HFFc6 (cell line): ENCODE results near the gene CORO7. TPM values are rescaled to one million over a fixed set of nuclear protein-coding genes. Genes with fewer than 3 reads are reported as not detected.

Experiments used
- DNase-seq: peaks from one replicate; pipeline ENCODE4 v3.0.0-alpha.2; 2018
- H3K27ac Mint-ChIP-seq: 2 replicates; pipeline ENCODE4 v1.8.0; 2020; ENCODE audit warnings: mild to moderate bottlenecking, mixed read lengths
- H3K27me3 Mint-ChIP-seq: 2 replicates; pipeline ENCODE4 v1.8.0; 2021; ENCODE audit warnings: mild to moderate bottlenecking, moderate library complexity, mixed read lengths; ENCODE audit not compliant: insufficient read depth
- H3K36me3 Mint-ChIP-seq: 2 replicates; pipeline ENCODE4 v1.8.0; 2021; ENCODE audit warnings: low read depth, mixed read lengths
- H3K4me1 Mint-ChIP-seq: 2 replicates; pipeline ENCODE4 v1.8.0; 2020; ENCODE audit warnings: low read depth, mixed read lengths
- H3K4me3 Mint-ChIP-seq: 2 replicates; pipeline ENCODE4 v1.8.0; 2020; ENCODE audit warnings: mild to moderate bottlenecking, moderate library complexity, mixed read lengths
- H3K9me3 Mint-ChIP-seq: 2 replicates; pipeline ENCODE4 v1.8.0; 2020; ENCODE audit warnings: mild to moderate bottlenecking, mixed read lengths
- total RNA-seq, 6 experiments: library from RNA; stranded (reverse); fragmentation: NEBNext Ultra II Directional; extraction: Animal tissue kit (Norgen Biotek cat#: 25700); gene quantifications; 2 replicates in 1 of 6; 3 replicates in 5 of 6; pipeline ENCODE4 v1.2.3, GENCODE V29; 2021
- TF ChIP-seq, protein P1 (sequence below): fragments of 200-600 bp; sonication (generic); IDR thresholded peaks from 2 replicates; pipeline ENCODE4 v1.5.0; 2021; ENCODE audit warnings: antibody characterized with exemption, mild to moderate bottlenecking

Gene CORO7
- total RNA-seq, 6 experiments from 2014 or later: 12.1 to 20.9 (median 17.2) TPM

DNA sequence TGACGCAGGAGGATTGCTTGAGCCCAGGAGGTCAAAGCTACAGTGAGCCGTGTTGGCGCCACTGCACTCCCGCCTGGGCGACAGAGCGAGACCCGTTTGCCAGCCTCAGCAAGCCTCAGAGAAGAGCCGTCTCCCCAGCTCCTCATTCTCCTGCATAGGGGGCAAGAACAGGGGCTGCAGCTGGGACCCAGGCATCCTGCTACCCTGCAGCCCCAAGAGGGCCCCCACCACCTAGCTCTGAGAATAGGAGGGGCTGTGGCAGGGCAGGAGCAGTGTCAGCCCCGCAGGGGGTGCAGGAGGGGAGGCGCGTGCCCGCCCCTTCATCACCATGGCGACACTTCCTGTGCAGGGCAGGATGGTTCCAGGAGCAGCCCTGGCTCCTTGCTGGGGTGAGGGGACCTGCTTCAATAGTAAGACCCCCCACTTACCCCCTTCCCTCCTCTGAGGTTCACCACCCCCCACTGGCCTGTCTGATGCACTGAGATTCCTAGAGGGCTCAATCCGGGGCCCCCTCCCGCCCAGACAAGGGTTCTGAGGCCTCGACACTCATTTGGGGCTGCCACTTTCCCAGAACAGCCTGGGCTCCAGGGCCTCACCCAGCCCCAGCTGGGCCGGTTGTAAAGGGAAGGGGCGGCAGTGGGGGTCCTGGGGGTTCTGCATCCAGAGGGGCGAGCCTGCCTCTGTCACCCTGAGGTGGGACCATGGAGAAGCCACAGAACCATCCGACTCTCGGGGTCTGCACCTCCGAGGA is 24.6 kb downstream of the CORO7 start:
- Mint-ChIP-seq H3K27ac (peak overlapping the region; percentile 91), H3K36me3 (no peaks in the 10 kb centered on the region), H3K4me3 (0 out of 2 replicates have a peak overlapping the region, but pooled peaks have one; percentile 47), H3K4me1 (peaks cover 38% of the 10 kb centered on the region), H3K27me3 (peaks cover 5% of the 10 kb centered on the region), H3K9me3 (peaks cover 4% of the 10 kb centered on the region; the same call in 1 of the 2 replicates)
- no peak for DNase-seq
- TF ChIP-seq, protein P1, sequence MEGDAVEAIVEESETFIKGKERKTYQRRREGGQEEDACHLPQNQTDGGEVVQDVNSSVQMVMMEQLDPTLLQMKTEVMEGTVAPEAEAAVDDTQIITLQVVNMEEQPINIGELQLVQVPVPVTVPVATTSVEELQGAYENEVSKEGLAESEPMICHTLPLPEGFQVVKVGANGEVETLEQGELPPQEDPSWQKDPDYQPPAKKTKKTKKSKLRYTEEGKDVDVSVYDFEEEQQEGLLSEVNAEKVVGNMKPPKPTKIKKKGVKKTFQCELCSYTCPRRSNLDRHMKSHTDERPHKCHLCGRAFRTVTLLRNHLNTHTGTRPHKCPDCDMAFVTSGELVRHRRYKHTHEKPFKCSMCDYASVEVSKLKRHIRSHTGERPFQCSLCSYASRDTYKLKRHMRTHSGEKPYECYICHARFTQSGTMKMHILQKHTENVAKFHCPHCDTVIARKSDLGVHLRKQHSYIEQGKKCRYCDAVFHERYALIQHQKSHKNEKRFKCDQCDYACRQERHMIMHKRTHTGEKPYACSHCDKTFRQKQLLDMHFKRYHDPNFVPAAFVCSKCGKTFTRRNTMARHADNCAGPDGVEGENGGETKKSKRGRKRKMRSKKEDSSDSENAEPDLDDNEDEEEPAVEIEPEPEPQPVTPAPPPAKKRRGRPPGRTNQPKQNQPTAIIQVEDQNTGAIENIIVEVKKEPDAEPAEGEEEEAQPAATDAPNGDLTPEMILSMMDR: no peak

DNA sequence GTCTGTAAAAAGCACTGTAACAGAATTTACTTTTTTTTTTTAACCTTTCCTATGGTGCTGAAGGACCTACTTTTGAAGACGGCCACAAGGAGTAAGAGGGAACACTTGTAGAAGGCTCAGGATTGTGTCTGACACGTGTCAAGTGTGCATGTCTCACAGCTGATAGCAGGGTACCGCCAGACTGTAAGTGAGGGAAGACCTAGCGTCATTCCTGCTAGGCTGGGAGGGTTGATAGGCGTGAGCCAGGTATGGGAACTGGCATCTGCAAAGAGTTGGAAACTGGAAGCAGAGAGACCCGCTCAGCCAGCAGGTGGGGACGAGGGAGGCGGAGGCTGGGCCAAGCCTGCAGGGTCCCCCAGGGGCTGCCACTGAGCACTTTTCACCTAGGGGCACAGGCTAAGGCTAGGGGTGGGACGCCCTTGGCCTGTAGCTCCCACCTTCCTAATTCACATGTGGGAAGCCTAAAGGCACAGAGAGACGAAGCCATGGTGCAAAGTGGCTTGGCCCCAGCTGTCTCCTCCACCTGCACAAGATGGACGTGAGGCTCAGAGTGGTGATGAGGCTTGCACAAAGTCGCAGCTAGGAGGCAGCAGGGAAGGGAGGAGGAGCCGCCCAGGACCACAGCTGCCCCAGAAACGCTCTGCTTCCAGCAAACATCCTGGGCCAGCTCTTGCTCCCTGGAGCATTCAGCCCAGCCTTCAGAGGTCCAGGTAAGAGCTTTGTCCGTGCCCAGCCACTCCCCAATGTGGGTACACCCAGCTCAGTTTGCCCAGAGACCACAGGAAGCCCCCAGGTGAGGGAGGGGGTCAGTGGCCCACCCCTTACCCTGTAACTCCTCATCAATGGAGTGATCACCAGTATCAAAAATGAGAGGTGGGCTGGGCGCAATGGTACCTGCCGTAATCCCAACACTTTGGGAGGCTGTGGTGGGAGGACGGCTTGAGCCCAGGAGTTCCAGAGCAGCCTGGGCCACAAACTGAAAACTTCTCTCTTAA is 25.8 kb downstream of the CORO7 start:
- H3K27ac Mint-ChIP-seq: no peak overlapping the region; the same call in 1 of the 2 replicates
- peaks cover 50% of the 10 kb centered on the region for H3K4me1 Mint-ChIP-seq
- H3K9me3 Mint-ChIP-seq: peaks cover 6% of the 10 kb centered on the region; the same call in 1 of the 2 replicates
- DNase-seq: no peak
- H3K27me3 Mint-ChIP-seq: peaks cover 18% of the 10 kb centered on the region
- no peaks in the 10 kb centered on the region for H3K36me3 Mint-ChIP-seq
- H3K4me3 Mint-ChIP-seq: no peak overlapping the region
- TF ChIP-seq, protein P1: peak; percentile 37; the same call in 1 of the 2 replicates

DNA sequence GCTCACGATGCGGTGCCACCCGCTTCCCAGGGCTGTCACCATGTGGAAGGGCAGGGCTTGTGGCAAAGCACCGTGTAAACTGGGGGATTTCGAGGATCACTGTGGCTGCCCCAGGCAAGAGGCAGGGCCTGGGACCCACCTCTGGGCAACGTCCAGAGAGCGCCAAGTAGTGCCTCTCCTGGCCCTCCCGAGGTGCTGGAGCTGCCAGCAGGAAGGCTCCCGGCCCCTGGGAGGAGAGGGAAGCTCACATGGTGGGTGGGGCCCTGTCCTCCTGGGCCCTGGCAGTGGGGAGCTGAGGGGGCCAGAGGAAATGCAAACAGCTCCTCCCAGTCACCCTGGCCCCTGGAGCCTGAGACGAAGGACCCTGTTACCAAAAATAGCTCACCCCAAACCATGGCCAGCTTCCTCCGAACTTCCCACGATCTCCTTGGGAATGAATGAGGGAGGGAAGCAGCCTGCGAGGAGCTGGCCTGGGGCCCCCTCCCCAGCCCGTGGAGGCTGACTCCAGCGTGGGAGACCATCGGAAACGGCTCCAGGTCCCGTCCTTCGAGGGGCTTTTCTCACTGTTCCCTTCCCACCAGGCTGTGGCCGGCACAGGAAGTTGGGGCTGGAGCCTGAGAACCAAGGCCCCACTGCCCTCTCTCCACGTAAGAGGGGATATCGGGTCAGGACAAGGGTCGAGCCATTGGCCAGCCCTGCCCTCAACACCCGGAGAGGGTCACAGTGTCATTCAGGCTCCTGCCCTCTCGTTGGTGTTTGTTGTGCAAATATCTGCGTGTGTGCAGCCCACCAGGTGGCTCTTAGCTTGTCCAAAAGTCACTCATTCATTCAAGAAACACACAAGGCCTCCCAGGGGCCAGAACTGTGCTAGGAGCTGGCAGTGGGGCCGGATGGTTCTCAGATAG is 27.1 kb downstream of the CORO7 start:
- TF ChIP-seq, protein P1: no peak
- DNase-seq: no peak
- Mint-ChIP-seq H3K27me3 (peaks cover 29% of the 10 kb centered on the region), H3K27ac (peak overlapping the region; percentile 64), H3K4me1 (peaks cover 63% of the 10 kb centered on the region), H3K4me3 (peak overlapping the region; percentile 34; the same call in 1 of the 2 replicates), H3K9me3 (peaks cover 6% of the 10 kb centered on the region; the same call in 1 of the 2 replicates), H3K36me3 (no peaks in the 10 kb centered on the region)

DNA sequence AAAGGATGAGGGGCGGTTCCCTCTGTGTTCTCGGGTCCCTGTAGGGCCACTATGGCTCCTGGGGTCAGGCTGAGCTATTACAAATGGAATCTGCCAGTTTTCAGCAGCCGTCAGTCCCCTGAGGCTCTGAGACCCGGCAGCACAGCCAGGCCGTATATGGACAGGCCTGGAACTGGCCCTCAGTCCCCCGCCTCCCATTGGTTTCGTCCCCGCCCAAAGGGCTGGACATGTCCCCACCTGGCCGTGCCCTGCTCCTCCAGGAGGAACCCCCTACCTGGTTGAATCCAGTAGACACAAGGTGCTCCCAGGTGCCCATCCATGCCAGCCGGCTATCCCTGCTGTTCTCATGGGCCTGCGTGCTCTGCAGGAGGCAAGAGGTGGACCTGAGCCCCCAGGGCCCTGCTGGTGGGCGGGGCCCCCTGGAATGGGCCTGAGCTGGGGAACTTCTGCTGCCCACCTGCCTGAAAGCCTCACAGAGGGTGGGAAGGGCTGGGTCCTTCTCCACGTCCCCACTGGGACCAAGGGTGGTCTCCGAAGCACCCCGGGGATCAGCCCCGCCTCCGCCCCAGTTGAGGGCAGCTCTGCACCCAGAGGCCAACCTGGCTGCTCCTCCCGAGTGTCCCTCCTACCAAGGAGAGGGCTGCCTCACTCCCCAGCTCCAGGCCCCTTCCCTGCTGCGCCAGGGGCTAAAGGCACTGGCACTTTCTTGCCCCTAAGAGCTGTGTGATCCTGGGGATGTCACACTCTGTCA is 27.9 kb downstream of the CORO7 start:
- peaks cover 6% of the 10 kb centered on the region; the same call in 1 of the 2 replicates for H3K9me3 Mint-ChIP-seq
- peak overlapping the region; percentile 64 for H3K27ac Mint-ChIP-seq
- peaks cover 66% of the 10 kb centered on the region for H3K4me1 Mint-ChIP-seq
- H3K36me3 Mint-ChIP-seq: no peaks in the 10 kb centered on the region
- peak overlapping the region; percentile 34; the same call in 1 of the 2 replicates for H3K4me3 Mint-ChIP-seq
- H3K27me3 Mint-ChIP-seq: peaks cover 33% of the 10 kb centered on the region
- DNase-seq: peak; percentile 48
- TF ChIP-seq, protein P1: no peak
